H1 (cell line): ENCODE measurements around the gene LTB4R. TPM values are rescaled to one million over a fixed set of nuclear protein-coding genes. Genes with fewer than 3 reads are reported as not detected.

Experiments
- ASH2L ChIP-seq: fragments of 200-600, 300-600 bp; sonication (generic); IDR thresholded peaks from one replicate; pipeline ENCODE4 v1.7.1; 2017; ENCODE audit warnings: low read length
- BCL11A ChIP-seq, 2 experiments: IDR thresholded peaks; one replicate each; pipeline ENCODE4 v1.6.1; 2011; ENCODE audit warnings: low read depth in 2 of 2, low read length in 2 of 2, mild to moderate bottlenecking in 2 of 2
- E2F6 ChIP-seq: IDR thresholded peaks from 2 replicates; pipeline ENCODE4 v1.6.1; 2012; ENCODE audit warnings: inconsistent platforms
- FOSL1 ChIP-seq: IDR thresholded peaks from 2 replicates; pipeline ENCODE4 v1.6.1; 2011; ENCODE audit warnings: mild to moderate bottlenecking, low read depth, low read length, moderate library complexity; ENCODE audit not compliant: insufficient read depth
- JUN ChIP-seq: IDR thresholded peaks from 2 replicates; pipeline ENCODE4 v1.6.1; 2011; ENCODE audit warnings: low read depth, mild to moderate bottlenecking, improper control_type of control experiment, low read length
- SP2 ChIP-seq: IDR thresholded peaks from 2 replicates; pipeline ENCODE4 v1.6.1; 2012; ENCODE audit warnings: mild to moderate bottlenecking, low read length, inconsistent platforms
- ZNF274 ChIP-seq: IDR thresholded peaks from 2 replicates; pipeline ENCODE4 v1.7.0; 2012; ENCODE audit warnings: low read length, borderline replicate concordance; ENCODE audit errors: extremely low read depth
- polyA plus RNA-seq, 7 experiments: library from polyadenylated mRNA; depleted of rRNA in 3 of 7; stranded (reverse) in 5 of 7; unstranded in 2 of 7; fragments of >200 nt in 5 of 7; fragments of 200-250 nt in 2 of 7; gene quantifications; 1 replicate in 5 of 7; 2 replicates in 1 of 7; 4 replicates in 1 of 7; pipeline versions ENCODE4 v1.2.1 to v1.2.3, GENCODE V29; 2011 to 2013; ENCODE audit warnings: missing spikeins in 2 of 7, mixed read lengths in 2 of 7
- total RNA-seq: library from RNA; stranded (reverse); fragmentation: NEBNext Ultra II Directional; extraction: Animal tissue kit (Norgen Biotek cat#: 25700); gene quantifications from 2 replicates; pipeline ENCODE4 v1.2.1, GENCODE V29; 2021

The LTB4R gene
- total and polyA plus RNA-seq, 2 of the 8 experiments (the other 6 are each of a cell fraction or from before 2014, with no cell fraction given), result 4.1 to 6.7 TPM

- no peak for TF ChIP-seq ASH2L
- TF ChIP-seq E2F6, result no peak
- no peak for TF ChIP-seq BCL11A (IDR thresholded peaks at IDR 0.05; ENCODE audit: low read depth in 2 of 2, low read length in 2 of 2)
- no peak for TF ChIP-seq SP2
- TF ChIP-seq ZNF274, result no peak
- TF ChIP-seq FOSL1, result no peak
- no peak for TF ChIP-seq JUN
These were observed 24.3 kb upstream of the LTB4R start (continued) for GRCh38 chr14:24286996-24287395.
